Fibroblast of mammary gland (primary cell): ENCODE measurements around the gene POM121L2.

Source experiments
- DNase-seq: peaks from one replicate; pipeline ENCODE4 v3.0.0-alpha.2; 2010; ENCODE audit warnings: low read depth
- H3K4me3 ChIP-seq: 2 replicates; pipeline ENCODE4 v1.5.1; 2011; ENCODE audit warnings: low read depth, mild to moderate bottlenecking, low read length, moderate library complexity; ENCODE audit not compliant: control insufficient read depth
- TF ChIP-seq, protein P1 (sequence below): conservative IDR thresholded peaks from 2 replicates; pipeline ENCODE4 v1.5.1; 2011; ENCODE audit warnings: low read depth, low read length, inconsistent platforms; ENCODE audit not compliant: control insufficient read depth, insufficient read depth

Gene POM121L2

DNA sequence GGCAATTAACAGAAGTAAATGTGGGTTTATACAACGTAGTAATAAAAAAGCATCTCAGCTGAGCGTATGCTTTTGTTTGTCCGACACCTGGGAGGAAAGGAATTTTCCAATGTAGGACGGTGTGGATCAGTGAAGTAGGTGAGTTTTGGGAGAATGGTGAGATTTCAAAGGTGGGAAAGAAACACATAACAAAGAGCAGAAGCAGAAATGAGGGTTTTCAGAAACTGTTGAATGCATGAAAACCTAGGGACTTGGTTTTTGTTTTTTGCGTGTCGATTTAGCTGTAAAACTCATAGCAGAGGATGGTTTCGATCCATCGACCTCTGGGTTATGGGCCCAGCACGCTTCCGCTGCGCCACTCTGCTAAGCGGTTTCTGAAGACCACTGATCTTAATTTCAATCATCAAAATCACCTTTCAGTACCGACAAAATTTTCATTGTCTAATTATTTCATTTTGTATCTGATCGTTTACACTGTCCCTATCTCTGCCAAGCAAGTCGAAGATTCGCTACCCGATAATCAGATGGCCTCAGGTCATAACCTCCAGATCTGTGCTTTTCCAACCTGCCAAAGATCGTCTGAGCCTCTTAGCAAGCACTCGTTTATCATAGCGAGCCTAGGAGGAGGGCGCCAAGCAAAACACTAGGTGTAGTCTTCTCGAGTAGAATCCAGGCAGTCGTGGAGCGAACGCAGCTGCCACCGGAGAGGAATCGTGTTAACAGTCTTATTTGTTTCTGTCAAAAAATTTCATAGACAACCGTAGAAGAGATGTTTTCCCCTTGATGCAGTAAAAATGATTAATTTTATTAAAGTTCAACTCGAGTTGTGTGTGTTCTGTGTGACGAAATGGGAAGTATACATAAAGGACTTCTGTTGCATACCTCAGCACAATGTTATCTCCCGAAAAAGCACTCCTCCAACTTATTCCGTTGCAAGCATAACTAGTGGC is 20.9 kb upstream of the POM121L2 start:
- peak overlapping the region; percentile 85 for H3K4me3 ChIP-seq

DNA sequence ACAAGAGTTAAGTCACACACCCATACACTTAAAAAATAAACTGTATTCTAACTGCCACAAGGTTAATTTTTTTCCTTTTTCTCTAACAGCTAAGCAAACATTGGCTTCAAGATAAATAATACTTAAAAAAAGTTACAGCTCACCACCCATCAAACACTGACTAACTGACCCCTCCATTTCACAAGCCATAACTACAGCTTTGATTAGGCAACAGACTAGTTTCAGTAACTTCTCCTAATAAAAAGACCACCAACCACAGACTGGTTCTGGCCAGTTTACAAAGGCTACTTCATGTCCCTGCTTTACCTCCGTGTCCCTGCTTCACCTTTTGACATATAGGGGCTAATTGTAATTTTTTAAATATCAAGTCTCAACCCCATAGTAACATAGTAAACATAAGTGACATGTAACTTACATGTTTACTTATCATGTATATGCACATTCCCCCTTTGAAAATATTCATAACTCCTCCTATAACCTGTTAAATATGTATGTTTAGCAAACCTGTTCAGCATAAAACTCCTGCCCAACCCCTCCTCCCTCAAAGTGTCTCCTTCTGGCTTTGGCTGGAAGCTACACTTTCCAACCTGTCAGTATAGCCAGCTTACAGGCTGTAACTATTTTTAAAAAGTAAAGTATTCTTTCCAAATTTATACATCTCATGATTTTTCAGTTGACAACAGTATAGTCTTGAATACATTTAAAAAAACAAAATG is 15.1 kb upstream of the POM121L2 start:
- DNase-seq: no peak
- TF ChIP-seq, protein P1, sequence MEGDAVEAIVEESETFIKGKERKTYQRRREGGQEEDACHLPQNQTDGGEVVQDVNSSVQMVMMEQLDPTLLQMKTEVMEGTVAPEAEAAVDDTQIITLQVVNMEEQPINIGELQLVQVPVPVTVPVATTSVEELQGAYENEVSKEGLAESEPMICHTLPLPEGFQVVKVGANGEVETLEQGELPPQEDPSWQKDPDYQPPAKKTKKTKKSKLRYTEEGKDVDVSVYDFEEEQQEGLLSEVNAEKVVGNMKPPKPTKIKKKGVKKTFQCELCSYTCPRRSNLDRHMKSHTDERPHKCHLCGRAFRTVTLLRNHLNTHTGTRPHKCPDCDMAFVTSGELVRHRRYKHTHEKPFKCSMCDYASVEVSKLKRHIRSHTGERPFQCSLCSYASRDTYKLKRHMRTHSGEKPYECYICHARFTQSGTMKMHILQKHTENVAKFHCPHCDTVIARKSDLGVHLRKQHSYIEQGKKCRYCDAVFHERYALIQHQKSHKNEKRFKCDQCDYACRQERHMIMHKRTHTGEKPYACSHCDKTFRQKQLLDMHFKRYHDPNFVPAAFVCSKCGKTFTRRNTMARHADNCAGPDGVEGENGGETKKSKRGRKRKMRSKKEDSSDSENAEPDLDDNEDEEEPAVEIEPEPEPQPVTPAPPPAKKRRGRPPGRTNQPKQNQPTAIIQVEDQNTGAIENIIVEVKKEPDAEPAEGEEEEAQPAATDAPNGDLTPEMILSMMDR: no peak
- no peak overlapping the region for H3K4me3 ChIP-seq

More for the DNA sequence above, 20.9 kb upstream of the POM121L2 start:
- TF ChIP-seq, protein P1: no peak
- DNase-seq: peak; percentile 80

DNA sequence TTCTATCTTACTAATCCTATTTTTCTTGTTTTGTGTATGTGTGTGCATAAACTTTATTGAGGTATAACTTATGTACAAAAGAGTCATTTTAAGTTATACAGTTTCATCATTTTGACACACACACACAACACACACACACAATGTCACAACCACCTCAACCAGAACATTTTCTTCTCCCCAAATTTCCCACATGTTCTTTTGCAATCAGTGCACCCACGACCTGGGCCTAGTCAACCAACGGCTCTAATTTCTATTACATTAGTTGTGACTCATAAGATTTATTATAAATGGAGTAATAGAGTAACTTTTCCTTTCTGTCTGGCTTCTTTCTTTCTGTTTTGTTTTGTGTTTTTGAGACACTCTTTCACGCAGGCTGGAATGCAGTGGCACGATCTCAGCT is 9.8 kb upstream of the POM121L2 start:
- peak; percentile 70 for DNase-seq
- no peak overlapping the region for H3K4me3 ChIP-seq
- TF ChIP-seq, protein P1: no peak

DNA sequence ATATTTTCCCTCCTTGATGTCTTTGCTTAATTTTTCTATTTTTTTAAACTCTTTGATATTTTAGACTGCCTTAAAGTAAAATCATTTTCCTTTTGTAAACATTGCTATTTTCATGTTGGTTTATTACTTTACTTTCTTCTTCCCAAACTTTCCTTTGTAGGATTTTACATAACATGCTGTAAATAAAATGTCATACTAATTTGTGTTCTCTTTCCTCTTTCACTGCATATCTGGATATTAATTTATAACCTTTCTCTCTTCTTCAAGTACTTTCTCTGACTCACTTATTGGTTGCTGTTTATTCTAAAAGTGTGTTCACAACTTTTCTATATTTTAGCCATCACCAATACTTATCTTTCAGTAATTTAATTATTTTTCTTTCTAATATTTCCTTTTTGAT is 9.3 kb upstream of the POM121L2 start:
- H3K4me3 ChIP-seq: no peak overlapping the region
- no peak for DNase-seq
- TF ChIP-seq, protein P1: no peak

DNA sequence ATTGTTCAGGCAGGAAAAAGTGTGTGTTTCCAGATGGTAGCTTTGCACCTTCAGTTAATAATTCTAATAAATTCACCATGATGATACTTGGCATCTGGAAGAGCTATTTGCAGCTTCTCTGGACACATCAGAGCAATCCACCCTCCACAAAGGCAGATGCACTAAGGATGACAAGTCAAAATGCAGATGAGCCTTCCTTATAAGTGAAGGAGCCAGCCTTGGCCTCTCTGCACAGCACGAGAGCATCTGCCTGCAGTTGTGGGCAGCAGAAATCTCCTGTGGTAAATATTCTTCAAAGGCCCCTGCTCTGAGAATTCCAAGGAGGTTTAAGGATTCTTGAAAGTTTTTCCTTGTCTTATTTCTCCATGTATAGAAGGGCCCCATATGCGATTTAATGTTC is 6.9 kb upstream of the POM121L2 start:
- DNase-seq: no peak
- TF ChIP-seq, protein P1: no peak

DNA sequence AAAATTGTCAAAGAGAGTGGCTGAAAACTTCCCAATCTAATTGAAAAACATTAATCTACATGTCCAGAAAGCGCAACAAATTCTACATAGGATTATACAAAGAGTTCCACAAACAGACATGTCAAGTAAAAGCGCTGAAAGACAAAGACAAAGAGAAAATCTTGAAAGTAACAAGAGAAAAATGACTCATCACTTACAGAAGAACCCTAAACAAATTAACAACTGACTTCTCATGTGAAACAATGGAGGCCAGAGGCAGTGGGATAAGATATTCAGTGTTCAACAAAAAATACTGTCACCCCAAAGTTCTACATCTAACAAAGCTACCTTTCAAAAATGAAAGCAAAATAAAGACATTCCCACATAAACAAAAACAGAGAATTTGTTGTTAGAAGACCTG is 2.0 kb upstream of the POM121L2 start:
- no peak for DNase-seq
- TF ChIP-seq, protein P1: no peak
- no peak overlapping the region for H3K4me3 ChIP-seq

More for the DNA sequence above, 6.9 kb upstream of the POM121L2 start:
- no peak overlapping the region for H3K4me3 ChIP-seq
